Natural killer cell treated with Interleukin-12 subunit alpha and Interleukin-12 subunit beta and Interleukin-15 and Interleukin-18, amount 100 ng/mL, for 72 hours (primary cell): ENCODE results near the gene TMEM213. TPM values are rescaled to one million over a fixed set of nuclear protein-coding genes. Genes with fewer than 3 reads are reported as not detected.

Experiments
- ATAC-seq, 2 donors: fragments of 150-1000 bp; cut with Tn5 transposase in 1 of 2; sonication (Bioruptor Pico), chemical (Tn5 transposase) in 1 of 2; 2 replicates each; pipeline ENCODE4 v1.10.0; 2021
- DNase-seq: peaks from one replicate; pipeline ENCODE4 v3.0.0; 2022; ENCODE audit warnings: low spot score
- H3K27ac Mint-ChIP-seq, 2 donors: 1 replicate in 1 of 2; 2 replicates in 1 of 2; pipeline ENCODE4 v1.8.0; 2022; ENCODE audit warnings: mixed read lengths in 2 of 2, mild to moderate bottlenecking in 1 of 2, moderate library complexity in 1 of 2
- H3K27me3 Mint-ChIP-seq, 2 donors: 1 replicate in 1 of 2; 2 replicates in 1 of 2; pipeline ENCODE4 v1.8.0; 2022; ENCODE audit warnings: mixed read lengths in 2 of 2
- H3K36me3 Mint-ChIP-seq: one replicate; pipeline ENCODE4 v1.8.0; 2022; ENCODE audit warnings: mixed read lengths
- H3K4me1 Mint-ChIP-seq, 2 donors: 1 replicate in 1 of 2; 2 replicates in 1 of 2; pipeline ENCODE4 v1.8.0; 2022; ENCODE audit warnings: low read depth in 2 of 2, mixed read lengths in 2 of 2, mild to moderate bottlenecking in 1 of 2
- H3K4me3 Mint-ChIP-seq: one replicate; pipeline ENCODE4 v1.8.0; 2022; ENCODE audit warnings: mixed read lengths
- H3K9me3 Mint-ChIP-seq: 2 replicates; pipeline ENCODE4 v1.8.0; 2022; ENCODE audit warnings: mixed read lengths
- total RNA-seq, 2 donors: library from RNA; stranded (reverse); gene quantifications; one replicate each; pipeline ENCODE4 v1.2.3, GENCODE V29; 2022

Gene TMEM213
- total RNA-seq, 2 donors from 2014 or later = not detected

DNA sequence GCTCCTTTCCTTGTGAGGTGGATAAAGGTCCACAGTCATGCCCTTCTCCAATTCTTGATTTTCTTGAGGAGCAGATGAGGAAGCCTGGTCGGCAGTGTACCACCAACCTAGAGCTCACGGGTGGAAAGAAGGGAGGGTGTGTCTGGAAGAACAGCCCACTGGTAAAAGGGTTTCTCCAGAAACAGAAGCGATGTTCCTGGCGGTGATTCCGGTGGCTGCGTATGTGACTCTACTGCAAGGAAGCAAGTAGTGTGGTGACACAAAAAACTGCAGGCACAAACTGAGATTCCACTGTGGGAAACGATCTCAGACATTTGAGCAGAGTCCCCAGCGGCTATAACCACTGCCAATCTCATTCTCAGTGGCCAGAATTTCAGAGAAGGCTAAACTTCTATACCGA is 66.1 kb downstream of the TMEM213 start:
- Mint-ChIP-seq H3K4me1 (peaks cover 0 to 16% of the 10 kb centered on the region in 2 donors), H3K36me3 (no peaks in the 10 kb centered on the region), H3K4me3 (no peak overlapping the region), H3K27me3 (peaks cover 0 to 4% of the 10 kb centered on the region in 2 donors), H3K27ac (no peak overlapping the region), H3K9me3 (no peaks in the 10 kb centered on the region)
- DNase-seq (no peak), ATAC-seq (no peak)

DNA sequence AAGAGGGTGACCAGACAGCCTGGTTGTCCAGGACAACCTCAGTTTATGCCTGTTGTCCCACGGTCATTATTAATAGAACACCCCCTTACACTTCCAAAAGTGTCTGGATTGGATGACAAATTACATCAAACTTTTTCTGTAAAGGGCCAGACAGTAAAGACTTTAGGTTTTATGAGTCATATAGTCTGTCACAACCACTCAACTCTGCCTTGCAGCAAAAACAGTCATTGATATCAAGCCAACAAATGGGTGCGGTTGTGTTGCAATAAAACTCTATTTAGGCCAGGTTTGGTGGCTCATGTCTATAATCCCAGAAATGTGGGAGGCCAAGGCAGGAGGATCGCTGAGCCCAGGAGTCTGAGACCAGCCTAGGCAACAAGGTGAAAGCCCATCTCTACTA is 66.9 kb downstream of the TMEM213 start:
- ATAC-seq = peak; percentile 67 to 71
- H3K27ac Mint-ChIP-seq = peak overlapping the region in 1 of 2 donors; percentile 31

DNA sequence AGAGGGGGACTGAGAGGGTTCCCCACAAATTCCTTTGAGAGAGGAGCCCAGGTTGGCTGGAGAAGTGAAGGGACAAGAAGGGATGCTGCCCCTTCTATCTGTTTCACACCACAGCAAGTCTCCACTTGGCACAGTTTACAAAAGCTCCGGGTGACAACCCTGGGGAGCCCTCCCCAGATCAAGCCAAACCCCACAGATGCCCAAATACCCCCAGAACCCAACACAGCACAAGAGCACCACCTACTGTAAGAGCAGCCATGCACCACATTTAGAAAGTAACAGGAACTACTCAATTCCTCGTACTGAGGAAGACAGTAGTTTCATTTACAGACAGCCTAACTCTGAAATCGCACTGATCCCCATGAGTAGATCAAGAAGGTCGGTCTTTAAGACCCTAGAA is 68.0 kb downstream of the TMEM213 start:
- H3K27ac Mint-ChIP-seq = peak overlapping the region in 1 of 2 donors; percentile 31
- peaks cover 0 to 16% of the 10 kb centered on the region in 2 donors for H3K4me1 Mint-ChIP-seq
- no peaks in the 10 kb centered on the region for H3K36me3 Mint-ChIP-seq
- DNase-seq = no peak
- H3K27me3 Mint-ChIP-seq = peaks cover 0 to 3% of the 10 kb centered on the region in 2 donors
- ATAC-seq = peak in 1 of 2 donors; percentile 64
- no peaks in the 10 kb centered on the region for H3K9me3 Mint-ChIP-seq
- no peak overlapping the region for H3K4me3 Mint-ChIP-seq

More for the DNA sequence above, 66.9 kb downstream of the TMEM213 start:
- DNase-seq = no peak
- peak overlapping the region; percentile 23 for H3K4me3 Mint-ChIP-seq
- peaks cover 0 to 16% of the 10 kb centered on the region in 2 donors for H3K4me1 Mint-ChIP-seq
- H3K9me3 Mint-ChIP-seq = no peaks in the 10 kb centered on the region
- no peaks in the 10 kb centered on the region for H3K36me3 Mint-ChIP-seq
- peaks cover 0 to 4% of the 10 kb centered on the region in 2 donors for H3K27me3 Mint-ChIP-seq

DNA sequence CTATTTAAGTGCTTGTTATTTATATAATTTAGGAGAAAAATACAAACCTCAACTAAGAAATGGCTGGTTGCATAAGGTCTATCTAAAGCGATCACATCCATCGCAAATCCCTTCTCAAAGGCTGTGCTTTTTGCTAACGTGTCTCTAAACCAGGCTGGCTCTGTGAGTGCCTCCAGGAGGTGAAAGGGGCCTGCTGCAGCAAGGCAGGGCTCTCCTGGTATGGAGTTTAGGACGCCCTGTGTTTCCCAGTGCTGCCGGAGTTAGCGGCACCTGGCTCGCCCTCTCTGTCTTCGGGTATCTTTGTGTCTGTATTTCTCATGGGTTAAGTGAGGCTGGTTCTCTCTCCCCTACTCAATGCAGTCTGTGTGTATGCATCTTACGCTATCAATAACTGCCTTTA is 68.6 kb downstream of the TMEM213 start:
- Mint-ChIP-seq H3K36me3 (no peaks in the 10 kb centered on the region), H3K4me1 (peaks cover 0 to 16% of the 10 kb centered on the region in 2 donors), H3K27me3 (peaks cover 0 to 5% of the 10 kb centered on the region in 2 donors), H3K9me3 (no peaks in the 10 kb centered on the region), H3K4me3 (no peak overlapping the region), H3K27ac (peak overlapping the region in 1 of 2 donors; percentile 31)
- ATAC-seq (no peak), DNase-seq (no peak)

DNA sequence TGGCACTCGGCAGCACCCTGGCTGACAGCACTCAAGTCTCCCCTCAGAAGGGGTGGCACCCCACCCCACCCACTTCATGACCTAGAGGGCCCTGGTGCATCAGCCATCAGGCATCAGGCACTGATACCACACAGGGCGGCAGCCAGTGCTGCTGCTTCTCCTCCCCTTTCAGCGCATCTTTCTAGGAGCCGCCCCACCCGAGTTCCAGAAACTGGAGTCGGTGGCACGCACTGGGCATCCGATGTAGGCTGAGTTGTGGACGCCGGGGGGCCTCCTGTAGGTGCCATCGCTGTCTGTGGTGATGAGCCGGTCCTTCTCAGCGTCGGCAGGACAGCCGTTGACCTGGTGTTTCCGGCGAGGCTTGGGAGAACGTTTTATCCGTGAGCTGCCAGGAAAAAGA is 70.0 kb downstream of the TMEM213 start:
- ATAC-seq = no peak
- no peak overlapping the region for H3K4me3 Mint-ChIP-seq
- H3K4me1 Mint-ChIP-seq = peaks cover 0 to 16% of the 10 kb centered on the region in 2 donors
- H3K27me3 Mint-ChIP-seq = peaks cover 0 to 5% of the 10 kb centered on the region in 2 donors
- no peak for DNase-seq
- no peaks in the 10 kb centered on the region for H3K9me3 Mint-ChIP-seq
- no peak overlapping the region for H3K27ac Mint-ChIP-seq
- no peaks in the 10 kb centered on the region for H3K36me3 Mint-ChIP-seq

DNA sequence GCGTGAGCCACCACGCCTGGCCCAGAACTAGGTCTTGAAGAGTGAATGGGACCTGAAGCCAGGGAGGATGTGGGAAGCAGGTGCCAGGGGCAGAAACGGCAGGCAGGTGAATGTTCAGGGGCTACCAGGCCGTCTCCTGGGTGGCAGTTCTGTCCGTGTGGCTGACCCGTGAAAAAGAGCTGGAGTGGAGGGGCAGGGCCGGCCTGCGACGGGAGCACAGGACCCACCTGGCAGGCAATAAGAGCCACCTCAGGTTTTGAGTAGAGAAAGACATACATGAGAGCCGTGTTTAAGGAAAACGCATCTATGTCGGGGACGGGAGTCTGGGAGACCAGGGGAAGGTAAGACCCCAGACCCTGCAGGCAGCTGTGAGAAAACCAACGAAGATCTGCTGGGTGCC is 70.9 kb downstream of the TMEM213 start:
- Mint-ChIP-seq H3K27ac (no peak overlapping the region), H3K36me3 (no peaks in the 10 kb centered on the region), H3K27me3 (peaks cover 0 to 5% of the 10 kb centered on the region in 2 donors), H3K9me3 (no peaks in the 10 kb centered on the region), H3K4me1 (peaks cover 0 to 16% of the 10 kb centered on the region in 2 donors), H3K4me3 (no peak overlapping the region)
- no peak for DNase-seq
- ATAC-seq = no peak

DNA sequence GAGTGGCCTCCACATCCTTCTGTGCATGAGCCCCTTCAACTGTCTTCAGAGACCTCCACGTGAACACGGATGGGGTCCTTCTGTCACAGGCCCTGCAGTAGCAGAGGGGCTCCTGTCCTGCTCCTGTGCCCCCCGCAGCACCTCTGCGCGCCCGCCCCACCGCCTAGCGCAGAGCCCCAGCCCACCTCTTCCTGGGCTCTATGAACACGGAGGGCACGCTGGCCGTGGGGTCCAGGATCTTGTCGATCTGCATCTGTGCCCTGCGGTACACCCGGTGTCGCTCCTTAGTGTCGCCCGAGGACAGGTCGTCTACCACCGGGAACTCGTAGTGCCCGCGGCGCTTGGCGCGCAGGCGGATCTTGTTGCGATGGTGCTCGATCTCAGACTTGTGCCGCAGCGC is 71.6 kb downstream of the TMEM213 start:
- H3K27me3 Mint-ChIP-seq = peaks cover 0 to 5% of the 10 kb centered on the region in 2 donors
- peaks cover 1 to 15% of the 10 kb centered on the region in 2 donors for H3K4me1 Mint-ChIP-seq
- no peaks in the 10 kb centered on the region for H3K9me3 Mint-ChIP-seq
- no peak overlapping the region for H3K27ac Mint-ChIP-seq
- ATAC-seq (no peak), DNase-seq (no peak)
- H3K36me3 Mint-ChIP-seq = no peaks in the 10 kb centered on the region
- no peak overlapping the region for H3K4me3 Mint-ChIP-seq

DNA sequence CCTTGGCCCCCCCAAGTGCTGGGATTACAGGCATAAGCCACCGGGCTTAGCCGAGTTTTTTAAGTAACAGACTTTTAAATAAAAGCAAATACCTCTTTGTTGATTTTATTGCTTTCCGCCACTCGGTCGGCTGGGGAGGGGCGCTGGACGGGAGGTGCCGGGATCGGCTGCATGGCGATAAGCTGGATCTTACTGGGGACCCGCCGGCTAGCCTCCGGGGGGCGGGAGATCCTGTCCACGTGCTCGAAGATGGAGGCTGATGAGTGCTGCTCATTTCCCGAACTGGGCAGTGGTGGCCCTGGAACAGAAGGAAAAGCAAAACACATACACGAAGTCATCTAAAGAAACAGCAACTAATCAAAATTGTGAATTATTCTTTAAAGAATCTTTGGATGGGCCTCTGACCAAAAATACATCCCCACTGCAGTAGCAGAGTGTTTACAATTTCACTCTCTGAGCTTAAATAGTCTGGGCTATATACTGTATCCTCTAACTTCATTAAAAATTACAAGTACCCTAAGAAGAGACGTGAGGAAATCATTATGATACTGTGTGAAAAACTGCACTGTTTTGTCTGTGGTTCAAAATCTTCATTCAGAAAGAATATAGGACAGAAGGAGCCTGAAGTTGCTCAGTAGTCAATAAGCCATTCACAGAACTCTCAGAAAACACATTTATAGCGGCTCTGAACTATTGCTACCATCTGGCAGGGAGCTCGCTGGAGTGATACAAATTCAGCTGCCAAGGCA is 73.4 kb downstream of the TMEM213 start:
- Mint-ChIP-seq H3K36me3 (no peaks in the 10 kb centered on the region), H3K9me3 (no peaks in the 10 kb centered on the region), H3K4me3 (no peak overlapping the region), H3K27ac (no peak overlapping the region), H3K27me3 (peaks cover 0 to 5% of the 10 kb centered on the region in 2 donors), H3K4me1 (peaks cover 10 to 17% of the 10 kb centered on the region in 2 donors)
- ATAC-seq (no peak), DNase-seq (no peak)

DNA sequence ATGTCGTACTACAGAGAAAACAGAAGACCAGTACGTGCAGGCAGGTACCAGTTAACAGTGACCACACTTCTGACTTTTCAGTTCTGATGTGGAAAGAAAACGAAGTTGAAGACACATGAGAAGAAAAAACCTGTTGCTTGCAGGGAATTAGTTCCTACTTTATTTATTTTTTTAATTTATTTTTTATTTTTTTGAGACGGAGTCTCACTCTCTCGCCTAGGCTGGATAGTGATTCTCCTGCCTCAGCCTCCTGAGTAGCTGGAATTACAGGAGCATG is 74.0 kb downstream of the TMEM213 start:
- DNase-seq (no peak), ATAC-seq (no peak)
- Mint-ChIP-seq H3K4me1 (peaks cover 10 to 21% of the 10 kb centered on the region in 2 donors), H3K27ac (no peak overlapping the region), H3K36me3 (no peaks in the 10 kb centered on the region), H3K4me3 (no peak overlapping the region), H3K27me3 (peaks cover 0 to 5% of the 10 kb centered on the region in 2 donors), H3K9me3 (no peaks in the 10 kb centered on the region)

DNA sequence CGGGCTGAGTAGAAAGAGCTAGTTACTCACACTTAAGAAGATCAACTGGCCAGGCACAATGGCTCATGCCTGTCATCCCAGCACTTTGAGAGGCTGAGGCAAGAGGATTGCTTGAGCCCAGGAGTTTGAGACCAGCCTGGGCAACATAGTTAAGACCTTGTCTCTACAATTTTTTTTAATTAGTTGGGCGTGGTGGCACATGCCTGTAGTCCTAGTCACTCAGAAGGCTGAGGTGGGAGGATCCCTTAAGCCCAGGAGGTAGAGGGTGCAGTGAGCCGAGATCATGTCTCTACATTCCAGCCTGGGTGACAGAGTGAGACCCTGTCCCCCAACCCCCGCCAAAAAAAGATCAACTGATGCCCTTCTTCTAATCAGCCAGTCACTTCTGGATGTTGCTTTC is 74.8 kb downstream of the TMEM213 start:
- H3K27ac Mint-ChIP-seq = no peak overlapping the region
- no peaks in the 10 kb centered on the region for H3K36me3 Mint-ChIP-seq
- H3K4me1 Mint-ChIP-seq = peaks cover 10 to 22% of the 10 kb centered on the region in 2 donors
- no peak overlapping the region for H3K4me3 Mint-ChIP-seq
- H3K9me3 Mint-ChIP-seq = no peaks in the 10 kb centered on the region
- peaks cover 0 to 5% of the 10 kb centered on the region in 2 donors for H3K27me3 Mint-ChIP-seq
- DNase-seq = no peak
- no peak for ATAC-seq

DNA sequence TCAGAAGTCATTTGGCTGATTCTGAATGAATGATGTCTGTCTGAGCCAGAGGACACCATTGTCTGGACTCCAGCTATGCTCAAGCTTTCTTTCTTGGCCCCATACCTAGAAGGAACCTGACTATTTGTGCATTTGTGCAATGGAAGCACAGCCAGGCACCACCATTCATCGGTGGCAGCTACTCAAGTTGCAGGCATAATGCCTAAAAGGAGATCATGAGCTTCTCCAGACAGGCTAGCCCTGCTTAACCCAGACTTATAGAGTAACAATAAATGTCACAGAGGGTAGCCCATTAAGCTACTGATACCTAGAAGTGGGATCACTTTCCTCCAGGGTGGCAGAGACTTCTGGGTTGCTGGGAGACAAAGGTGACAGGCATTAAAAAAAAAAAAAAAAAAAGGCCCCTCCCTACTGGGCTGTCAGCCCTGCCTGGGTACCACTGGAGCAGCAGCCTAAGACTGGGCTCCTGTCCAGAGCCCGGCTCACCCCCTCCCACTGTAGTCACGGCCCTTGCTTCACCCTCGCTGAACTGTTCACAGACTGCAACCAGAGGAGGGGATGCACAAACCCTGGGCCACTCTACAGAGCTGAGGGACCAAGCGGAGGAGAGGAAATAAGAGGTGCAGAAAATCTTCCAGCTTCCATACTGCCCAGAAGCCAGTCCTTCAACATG is 75.6 kb downstream of the TMEM213 start:
- peaks cover 0 to 5% of the 10 kb centered on the region in 2 donors for H3K27me3 Mint-ChIP-seq
- ATAC-seq = no peak
- H3K4me3 Mint-ChIP-seq = no peak overlapping the region
- no peaks in the 10 kb centered on the region for H3K9me3 Mint-ChIP-seq
- H3K36me3 Mint-ChIP-seq = no peaks in the 10 kb centered on the region
- DNase-seq = no peak
- no peak overlapping the region for H3K27ac Mint-ChIP-seq
- H3K4me1 Mint-ChIP-seq = peaks cover 10 to 22% of the 10 kb centered on the region in 2 donors

DNA sequence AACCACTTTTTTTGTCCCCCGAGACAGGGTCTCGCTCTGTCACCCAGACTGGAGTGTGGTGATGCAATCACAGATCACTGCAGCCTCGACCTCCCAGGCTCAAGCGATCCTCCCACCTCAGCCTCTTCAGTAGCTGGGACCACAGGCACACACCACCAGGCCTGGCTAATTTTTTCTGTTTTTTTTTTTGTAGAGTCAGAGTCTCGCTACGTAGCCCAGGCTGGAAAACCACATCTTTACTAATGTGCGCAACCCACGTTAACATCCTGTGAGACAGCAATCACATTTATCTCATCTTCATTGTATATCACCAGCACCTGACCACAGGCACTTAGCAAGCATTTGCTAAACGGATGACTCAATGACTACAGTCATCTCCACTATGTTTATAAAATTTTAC is 78.0 kb downstream of the TMEM213 start:
- peaks cover 10 to 22% of the 10 kb centered on the region in 2 donors for H3K4me1 Mint-ChIP-seq
- H3K9me3 Mint-ChIP-seq = no peaks in the 10 kb centered on the region
- H3K36me3 Mint-ChIP-seq = no peaks in the 10 kb centered on the region
- peak; percentile 98 to 100 for ATAC-seq
- H3K27ac Mint-ChIP-seq = peak overlapping the region; percentile 31 to 64
- peak; percentile 72 for DNase-seq
- H3K4me3 Mint-ChIP-seq = no peak overlapping the region
- H3K27me3 Mint-ChIP-seq = peaks cover 0 to 2% of the 10 kb centered on the region in 2 donors

DNA sequence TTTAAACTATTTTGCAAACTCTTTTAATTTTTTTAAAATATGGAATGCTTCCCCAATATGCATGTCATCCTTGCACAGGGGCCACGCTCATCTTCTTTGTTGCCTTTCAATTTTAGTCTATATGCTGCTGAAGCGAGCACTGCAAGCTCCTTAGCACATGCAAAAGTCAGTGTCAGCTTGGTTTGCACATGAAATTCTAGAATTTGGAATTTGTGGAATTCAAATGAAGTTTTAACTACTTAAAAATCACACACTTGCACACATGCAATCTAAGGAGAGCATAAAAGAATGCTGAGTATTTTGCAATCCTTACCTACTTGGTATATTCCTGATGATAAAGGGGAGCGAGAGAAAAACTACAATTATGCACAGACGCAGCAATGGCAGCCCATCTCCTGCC is 78.5 kb downstream of the TMEM213 start:
- Mint-ChIP-seq H3K27ac (peak overlapping the region in 1 of 2 donors; percentile 64), H3K4me3 (no peak overlapping the region), H3K27me3 (no peaks in the 10 kb centered on the region), H3K4me1 (peaks cover 10 to 22% of the 10 kb centered on the region in 2 donors), H3K36me3 (no peaks in the 10 kb centered on the region), H3K9me3 (no peaks in the 10 kb centered on the region)
- ATAC-seq (no peak), DNase-seq (no peak)

DNA sequence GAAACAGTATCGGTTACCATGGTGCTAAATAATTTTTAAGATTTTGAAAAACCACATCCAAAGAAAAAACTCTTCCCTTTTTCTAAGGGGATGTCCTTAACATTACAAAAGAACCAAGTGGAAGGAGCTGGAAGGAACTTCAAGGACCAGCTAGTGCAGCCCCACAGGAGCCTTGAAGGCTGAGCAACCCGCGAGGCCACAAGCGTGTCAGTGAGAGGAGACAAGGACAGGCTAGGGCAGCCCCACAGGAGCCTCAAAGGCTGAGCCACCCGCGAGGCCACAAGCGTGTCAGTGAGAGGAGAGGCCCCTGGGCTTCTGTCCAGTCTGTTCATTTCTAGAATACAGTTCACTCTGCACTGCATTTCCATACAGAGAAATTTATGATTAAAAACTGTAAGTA is 80.3 kb downstream of the TMEM213 start:
- no peak for DNase-seq
- Mint-ChIP-seq H3K36me3 (no peaks in the 10 kb centered on the region), H3K9me3 (no peaks in the 10 kb centered on the region), H3K27me3 (no peaks in the 10 kb centered on the region), H3K4me1 (peaks cover 10 to 31% of the 10 kb centered on the region in 2 donors), H3K4me3 (no peak overlapping the region), H3K27ac (no peak overlapping the region)
- no peak for ATAC-seq
